ENCODE results near the gene SLC8A2. TPM values are rescaled to one million over a fixed set of nuclear protein-coding genes. Genes with fewer than 3 reads are reported as not detected.

SLC8A2 gene
- total and polyA plus RNA-seq, 8 donors: 0.06 to 0.34 (median 0.20) TPM; not detected in 1

GRCh38 chr19:47402504-47402903 lies 69.2 kb downstream of the SLC8A2 start:
- Histone ChIP-seq H3K9me3 (no peaks in the 10 kb centered on the region), H3K27me3 (peaks cover 9 to 91% of the 10 kb centered on the region in 2 donors), H3K27ac (no peak overlapping the region), H3K4me3 (no peak overlapping the region), H3K36me3 (no peaks in the 10 kb centered on the region), H3K4me1 (no peaks in the 10 kb centered on the region)
- TF ChIP-seq CTCF (IDR thresholded peaks at IDR 0.05): no peak
- ATAC-seq: no peak
- peak in 1 of 4 donors; percentile 29 for DNase-seq
- intact Hi-C loops (cut with DNase I): no loop called here

DNA sequence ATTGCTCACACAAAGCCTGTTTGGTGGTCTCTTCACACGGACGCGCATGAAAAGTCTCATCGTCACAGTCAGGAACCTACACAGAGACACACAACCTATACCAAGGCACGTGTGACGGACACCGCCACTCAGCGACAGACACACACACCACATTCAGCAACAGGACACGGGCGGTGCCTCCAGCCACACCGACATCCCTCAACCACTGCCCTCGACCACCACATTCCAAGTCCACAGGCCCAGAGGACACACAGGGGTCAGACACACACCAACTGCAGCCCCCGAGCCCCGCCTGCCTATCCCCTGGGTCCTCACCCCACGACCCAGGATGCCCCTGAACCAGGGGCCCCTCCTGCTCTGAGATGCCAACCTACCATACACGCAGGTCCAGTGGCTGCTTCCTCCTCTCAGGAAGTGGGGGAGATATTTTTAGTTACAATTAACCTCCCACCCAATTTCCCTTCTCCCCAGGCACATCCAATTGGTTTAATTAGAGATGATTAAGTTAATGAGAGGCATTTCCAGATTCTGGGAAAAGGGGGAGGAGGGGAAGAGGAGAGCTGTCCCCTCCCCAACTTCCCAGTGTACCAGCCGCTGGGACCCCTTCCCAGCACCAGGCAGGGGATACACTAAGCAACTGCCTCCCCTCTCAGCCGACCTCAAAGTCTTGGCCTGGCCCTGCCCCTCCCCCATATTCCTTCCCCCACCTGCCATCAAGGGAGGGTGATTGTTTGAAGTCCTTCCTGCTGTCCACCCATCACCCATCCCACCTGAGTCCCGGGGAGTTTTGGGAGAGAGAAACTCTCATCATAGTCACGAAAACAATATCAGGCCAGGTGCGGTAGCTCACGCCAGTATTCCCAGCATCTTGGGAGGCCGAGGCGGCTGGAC lies 72.7 kb downstream of the SLC8A2 start:
- intact Hi-C loops (cut with DNase I): no loop called here
- ATAC-seq: no peak

GRCh38 chr19:47391510-47392223 lies 80.0 kb downstream of the SLC8A2 start:
- H3K27me3 ChIP-seq: peaks cover 0 to 8% of the 10 kb centered on the region in 2 donors
- DNase-seq: peak; percentile 37 to 93 (median 70)
- H3K4me1 ChIP-seq: peaks cover 0 to 46% of the 10 kb centered on the region in 2 donors
- intact Hi-C loops (cut with DNase I): loop anchor here in 1 of 2 donors (5.0 kb wide), 1 partner anchor 89 kb away; no protein-coding TSS in a partner anchor
- no peak overlapping the region for H3K4me3 ChIP-seq
- TF ChIP-seq CTCF (IDR thresholded peaks at IDR 0.05): peak; percentile 93 to 96
- no peak overlapping the region for H3K27ac ChIP-seq
- ATAC-seq: peak; percentile 87
- no peaks in the 10 kb centered on the region for H3K9me3 ChIP-seq
- no peaks in the 10 kb centered on the region for H3K36me3 ChIP-seq

More for the DNA sequence above, 72.7 kb downstream of the SLC8A2 start:
- H3K4me3 ChIP-seq: no peak overlapping the region
- DNase-seq: peak in 1 of 4 donors; percentile 33
- no peak for TF ChIP-seq CTCF (IDR thresholded peaks at IDR 0.05)
- no peaks in the 10 kb centered on the region for H3K4me1 ChIP-seq
- H3K9me3 ChIP-seq: no peaks in the 10 kb centered on the region
- H3K27ac ChIP-seq: no peak overlapping the region
- H3K36me3 ChIP-seq: no peaks in the 10 kb centered on the region
- peaks cover 0 to 55% of the 10 kb centered on the region in 2 donors for H3K27me3 ChIP-seq

DNA sequence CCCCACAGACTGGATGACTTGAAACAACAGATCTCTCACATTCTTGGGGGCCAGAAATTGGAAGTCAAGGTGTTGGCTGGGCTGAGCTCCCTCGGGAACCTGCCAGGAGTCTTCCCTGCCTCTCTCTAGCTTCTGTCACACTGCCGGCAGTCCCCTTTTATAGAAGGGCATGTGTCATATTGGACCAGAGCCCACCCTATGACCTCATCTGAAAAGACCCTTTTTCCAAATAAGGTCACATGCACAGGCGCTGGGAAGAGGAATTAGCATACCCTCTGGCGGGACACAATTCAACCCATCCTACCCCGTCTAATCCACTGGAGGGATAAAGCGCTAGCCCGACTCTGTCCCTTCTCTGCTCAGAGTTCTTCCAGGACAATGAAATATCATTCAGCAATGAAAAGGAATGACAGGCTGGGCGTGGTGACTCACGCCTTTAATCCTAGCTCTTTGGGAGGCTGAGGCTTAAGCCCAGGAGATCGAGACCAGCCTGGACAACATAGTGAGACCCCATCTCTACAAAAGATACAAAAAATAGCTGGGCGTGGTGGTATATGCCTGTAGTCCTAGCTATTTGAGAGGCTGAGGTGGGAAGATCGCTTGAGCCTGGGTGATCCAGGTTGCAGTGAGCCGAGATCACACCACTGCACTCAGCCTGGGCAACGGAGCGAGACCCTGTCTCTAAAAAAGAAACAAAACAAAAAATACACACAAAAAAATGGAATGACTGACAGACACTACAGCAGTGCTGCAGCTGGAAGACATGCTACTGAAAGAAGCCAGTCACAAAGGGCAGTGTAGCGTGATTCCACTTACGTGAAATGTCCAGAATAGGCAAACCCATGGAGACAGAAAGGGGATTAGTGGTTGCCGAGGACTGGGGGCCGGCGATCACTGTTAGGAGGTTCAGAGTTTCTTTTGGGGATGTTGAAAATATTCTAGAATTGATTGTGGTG lies 80.9 kb downstream of the SLC8A2 start:
- Histone ChIP-seq H3K27ac (peak overlapping the region in 1 of 2 donors; percentile 95), H3K27me3 (peaks cover 0 to 12% of the 10 kb centered on the region in 2 donors), H3K4me1 (peaks cover 0 to 52% of the 10 kb centered on the region in 2 donors), H3K36me3 (no peaks in the 10 kb centered on the region), H3K4me3 (no peak overlapping the region), H3K9me3 (no peaks in the 10 kb centered on the region)
- TF ChIP-seq CTCF (IDR thresholded peaks at IDR 0.05): no peak
- DNase-seq (no peak), ATAC-seq (no peak)
- intact Hi-C loops (cut with DNase I): loop anchor here in 1 of 2 donors (5.0 kb wide), 1 partner anchor 89 kb away; no protein-coding TSS in a partner anchor
